OCI-LY3 (cell line): ENCODE measurements around the gene MSMO1.

Source experiments
- CTCF ChIP-seq: fragments of 200-600, 300-600 bp; sonication (generic); IDR thresholded peaks from 2 replicates; pipeline ENCODE4 v1.5.1; 2014; ENCODE audit warnings: antibody characterized with exemption, low read length, low read depth
- EZH2phosphoT487 ChIP-seq: fragments of 200-600 bp; shearing (Covaris generic); IDR thresholded peaks from 2 replicates; pipeline ENCODE4 v1.6.1; 2018; ENCODE audit warnings: antibody characterized with exemption, mixed run types, low read depth

- TF ChIP-seq CTCF (no peak), EZH2phosphoT487 (no peak)
Measured at GRCh38 chr4:165326831-165327210, 648 bp upstream of the MSMO1 start.
